Loucy (cell line): ENCODE measurements around the gene KCNG3.

Experiments
- CTCF ChIP-seq: fragments of 200-600 bp; sonication (generic); conservative IDR thresholded peaks from 2 replicates; pipeline ENCODE4 v1.5.1; 2014; ENCODE audit warnings: mild to moderate bottlenecking, antibody characterized with exemption, low read length
- EZH2phosphoT487 ChIP-seq: fragments of 200-600 bp; IDR thresholded peaks from 2 replicates; pipeline ENCODE4 v1.6.1; 2018; ENCODE audit warnings: antibody characterized with exemption, mild to moderate bottlenecking, moderate library complexity, borderline replicate concordance

GRCh38 chr2:42458396-42458795, 35.4 kb downstream of the KCNG3 start:
- no peak for TF ChIP-seq CTCF
- TF ChIP-seq EZH2phosphoT487 = no peak
